NCI-H2227 treated with DMSO at 0.1 percent for 48 hours (cell line): Measurements from ENCODE around the gene SAMD9L.

Source experiments
- DNase-seq: peaks from one replicate; lab custom pipeline; 2025; lab: John Stamatoyannopoulos, UW

SAMD9L gene

DNA sequence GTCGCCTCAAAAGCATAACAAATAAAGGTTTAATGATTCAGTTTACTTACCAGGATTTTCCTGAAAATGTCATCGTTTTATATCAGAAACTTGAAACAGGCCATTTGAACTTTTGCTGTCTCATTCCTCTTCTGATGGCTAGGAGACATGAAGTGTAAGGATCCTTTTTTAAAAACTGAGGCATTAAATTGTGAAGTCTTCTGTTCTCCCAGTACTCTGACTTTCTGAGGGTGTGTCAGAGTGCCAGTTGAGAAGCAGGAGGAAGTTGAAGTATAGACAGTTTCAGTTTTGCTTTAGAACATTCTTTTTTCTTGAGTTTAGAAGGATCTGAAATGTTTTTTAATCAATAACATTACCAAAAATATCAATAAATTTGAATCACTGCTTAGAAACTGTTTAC, at the start of gene SAMD9L:
Gene SAMD9L (minus strand): TSS at position 242 of the 400 bp plus-strand sequence. CDS start 12,414 bp downstream, outside the sequence.
- DNase-seq: peak; percentile 2

DNA sequence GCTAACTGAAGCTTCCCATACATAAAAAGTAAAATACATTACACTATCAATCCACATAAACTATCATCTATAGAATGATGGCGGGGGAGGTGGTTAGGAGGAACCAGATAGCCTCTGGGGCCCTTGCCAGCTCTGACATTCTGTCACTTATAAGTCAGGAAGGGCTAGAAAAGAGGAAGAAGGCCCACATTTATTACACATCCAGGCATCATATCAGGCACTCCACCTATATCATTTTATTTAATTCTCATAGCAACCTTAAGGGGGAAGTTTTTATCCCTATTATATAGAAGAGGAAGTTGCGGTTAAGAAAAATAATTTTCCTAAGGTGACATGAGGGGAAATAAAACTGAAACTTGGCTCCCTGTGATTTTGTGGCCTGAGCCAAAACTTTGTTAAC, 48.2 kb upstream of the SAMD9L start:
- no peak for DNase-seq

DNA sequence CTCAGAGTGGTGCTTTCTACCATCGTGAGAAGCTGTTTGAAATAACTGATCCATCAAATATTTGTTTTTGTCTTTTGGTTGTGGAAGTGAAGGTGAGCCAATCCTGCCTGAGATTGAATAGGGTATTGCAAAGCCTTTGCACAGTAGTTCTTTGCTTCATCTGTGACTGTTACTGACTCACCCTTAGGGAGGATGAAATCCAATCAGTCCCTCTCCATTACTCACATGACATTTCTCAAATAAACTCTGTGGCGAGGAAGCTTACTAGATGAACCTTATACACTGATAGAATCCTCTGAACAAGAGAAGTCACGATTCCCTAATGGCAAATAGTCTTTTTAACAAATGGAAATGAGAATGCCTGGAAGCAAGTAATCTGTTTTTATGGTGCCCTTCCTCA, 46.2 kb upstream of the SAMD9L start:
- DNase-seq: no peak

DNA sequence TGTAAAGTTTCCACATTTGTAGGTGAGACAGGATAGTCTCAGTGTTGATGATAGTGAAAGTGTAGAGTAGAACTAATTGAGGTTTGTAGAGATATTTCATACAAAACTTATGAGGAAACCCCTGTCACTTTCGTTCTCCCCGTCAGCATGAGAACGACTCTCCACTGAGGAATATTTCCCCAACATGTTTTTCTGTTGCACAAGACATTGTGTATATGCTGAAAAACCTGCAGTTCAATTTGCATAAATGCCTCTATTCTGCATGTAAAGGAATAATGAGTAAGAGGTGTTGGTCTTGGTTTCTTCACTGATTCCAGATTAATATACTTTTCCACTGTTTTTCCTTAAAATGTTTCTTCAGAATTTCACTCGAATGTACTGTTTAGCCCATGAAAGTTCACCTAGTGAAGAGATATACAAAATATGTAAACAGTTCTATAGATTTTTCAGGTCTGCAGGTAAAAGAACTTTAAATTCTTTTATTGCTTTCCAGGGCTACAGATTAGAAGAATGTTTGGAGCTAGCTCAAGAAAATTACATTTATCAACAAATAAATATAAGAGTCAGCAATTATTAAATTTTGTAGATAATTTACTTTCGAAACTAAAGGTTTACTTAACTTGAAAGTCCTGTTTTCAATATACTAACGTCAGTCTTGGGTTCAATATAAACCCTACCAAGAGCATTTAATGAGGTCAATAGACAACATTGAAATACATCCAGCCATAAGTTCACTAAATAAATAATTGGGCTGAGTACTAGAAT, 40.9 kb upstream of the SAMD9L start:
- no peak for DNase-seq

DNA sequence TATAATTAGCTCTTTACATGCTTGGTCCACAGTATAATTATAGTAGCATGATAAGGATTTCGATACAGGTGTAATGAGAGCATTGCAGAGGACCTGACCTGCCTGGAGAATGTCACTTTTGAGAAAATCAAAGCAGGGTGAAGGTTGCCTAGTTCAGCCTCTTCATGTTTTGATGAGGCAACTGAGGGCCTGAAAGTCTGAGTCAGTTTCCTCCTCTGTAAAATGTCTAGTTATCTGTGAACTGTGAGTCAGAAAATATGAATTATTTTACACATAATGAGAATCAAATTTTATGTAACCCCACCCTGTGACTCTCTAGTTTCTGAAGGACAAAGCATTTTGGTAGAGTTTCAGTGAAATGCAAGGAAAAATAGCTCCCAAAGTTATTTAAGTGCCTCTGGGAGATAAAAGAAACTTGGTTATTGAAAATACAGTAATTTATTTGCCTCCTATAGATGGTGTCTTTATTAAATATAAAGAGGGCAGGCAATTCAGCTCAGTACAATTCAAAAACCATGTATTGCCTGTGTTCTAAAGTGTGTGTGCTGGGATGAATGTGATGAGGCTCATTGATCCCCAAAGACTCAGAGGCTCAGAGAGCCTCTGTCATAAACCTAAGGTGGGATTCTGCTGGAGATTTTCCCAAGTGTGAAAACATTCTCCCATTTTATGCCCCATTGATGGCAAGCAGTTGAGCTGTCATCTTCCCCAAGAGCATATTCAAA, 37.3 kb upstream of the SAMD9L start:
- DNase-seq: no peak

DNA sequence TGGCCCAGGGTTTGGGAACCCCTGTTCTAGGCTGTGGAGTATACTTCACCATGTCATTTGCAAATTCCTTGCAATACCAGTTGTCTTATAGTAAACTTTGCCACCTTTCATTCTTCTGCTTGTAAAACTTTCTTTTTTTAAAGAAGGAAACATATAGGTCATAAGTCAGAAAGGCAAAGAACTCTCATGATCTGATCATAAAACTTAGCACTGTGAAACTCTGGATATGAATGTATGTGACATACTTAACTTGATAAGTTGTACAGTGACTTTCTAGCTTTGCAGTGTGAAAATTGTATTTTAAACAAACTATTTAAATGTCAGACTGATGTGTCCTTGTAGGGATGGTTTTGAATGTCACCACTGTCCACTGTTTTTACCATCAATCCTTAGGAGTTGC, 31.0 kb upstream of the SAMD9L start:
- no peak for DNase-seq

DNA sequence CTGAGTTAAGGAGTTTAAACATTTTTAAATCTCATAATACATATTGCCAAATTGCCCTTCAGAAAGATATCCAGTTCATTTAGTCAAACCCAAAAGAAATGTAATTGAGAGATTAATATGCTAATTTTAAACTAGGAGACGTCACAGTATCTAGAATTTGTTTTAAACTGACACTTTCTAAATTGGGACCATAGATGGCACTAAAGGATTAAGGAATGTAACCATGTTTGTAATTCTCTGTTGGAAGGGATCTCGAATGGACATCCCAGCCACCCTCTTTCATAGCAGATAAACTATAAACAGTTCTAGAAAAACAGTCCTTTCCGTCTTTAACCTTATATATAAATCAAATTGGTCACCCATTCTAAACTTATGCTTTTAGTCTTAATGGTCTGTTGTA, 30.0 kb upstream of the SAMD9L start:
- peak; percentile 47 for DNase-seq

DNA sequence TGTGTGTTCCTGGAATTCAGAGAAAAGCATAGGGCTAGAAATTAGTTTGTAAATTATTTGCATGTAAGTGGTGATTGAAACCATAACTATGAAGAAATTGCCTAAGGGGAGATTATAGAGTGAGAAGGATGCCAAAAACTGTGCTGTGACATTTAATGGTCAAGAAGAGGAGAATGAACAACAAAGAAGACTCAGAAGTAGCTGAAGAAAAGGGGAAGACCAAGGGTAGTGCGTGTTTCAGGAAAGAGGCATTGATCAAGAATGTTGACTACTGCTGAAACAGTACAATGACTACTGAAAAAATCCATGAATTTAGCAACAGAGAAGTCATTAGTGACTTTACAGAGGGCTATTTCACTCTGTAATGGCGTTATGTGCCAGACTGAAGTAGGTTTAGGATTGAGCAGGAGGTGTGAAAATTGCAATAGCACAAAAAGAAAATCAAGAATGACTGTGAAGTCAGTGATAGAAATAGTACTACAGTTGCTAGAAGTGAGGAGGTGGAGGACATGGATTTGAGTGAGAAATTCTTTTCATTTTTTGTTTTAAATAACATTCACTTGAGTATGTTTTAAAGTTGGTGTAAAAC, 28.9 kb upstream of the SAMD9L start:
- no peak for DNase-seq

DNA sequence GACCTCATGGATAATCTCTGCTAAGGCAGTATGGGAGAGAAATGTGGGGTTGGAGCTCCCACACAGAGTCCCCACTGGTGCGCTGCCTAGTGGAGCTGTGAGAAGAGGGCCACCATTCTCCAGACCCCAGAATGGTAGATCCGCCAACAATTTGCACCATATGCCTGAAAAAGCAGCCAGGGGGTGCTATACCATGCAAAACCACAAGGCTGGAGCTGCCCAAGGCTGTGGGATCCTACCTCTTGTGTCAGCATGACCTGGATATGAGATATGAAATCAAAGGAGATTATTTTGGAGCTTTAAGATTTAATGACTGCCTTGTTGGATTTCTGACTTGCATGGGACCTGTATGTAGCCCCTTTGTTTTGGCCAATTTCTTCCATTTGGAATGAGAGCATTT, 27.0 kb upstream of the SAMD9L start:
- no peak for DNase-seq

DNA sequence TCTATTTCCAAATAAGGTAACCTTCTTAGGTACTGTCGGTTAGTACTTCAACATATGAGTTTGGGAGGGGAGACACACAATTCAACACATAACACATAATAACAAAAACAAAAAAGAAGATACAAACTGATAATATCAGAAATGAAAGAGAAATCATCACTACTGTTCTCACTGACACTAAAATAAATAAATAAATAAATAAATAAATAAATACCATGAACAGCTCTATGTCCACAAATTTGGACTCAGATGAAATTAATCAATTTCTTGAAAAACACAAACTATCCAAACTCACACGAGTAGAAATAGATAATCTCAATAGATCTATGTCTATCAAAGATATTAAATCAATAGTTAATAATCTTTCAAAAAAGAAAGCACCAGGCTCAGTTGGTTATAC, 24.5 kb upstream of the SAMD9L start:
- no peak for DNase-seq

DNA sequence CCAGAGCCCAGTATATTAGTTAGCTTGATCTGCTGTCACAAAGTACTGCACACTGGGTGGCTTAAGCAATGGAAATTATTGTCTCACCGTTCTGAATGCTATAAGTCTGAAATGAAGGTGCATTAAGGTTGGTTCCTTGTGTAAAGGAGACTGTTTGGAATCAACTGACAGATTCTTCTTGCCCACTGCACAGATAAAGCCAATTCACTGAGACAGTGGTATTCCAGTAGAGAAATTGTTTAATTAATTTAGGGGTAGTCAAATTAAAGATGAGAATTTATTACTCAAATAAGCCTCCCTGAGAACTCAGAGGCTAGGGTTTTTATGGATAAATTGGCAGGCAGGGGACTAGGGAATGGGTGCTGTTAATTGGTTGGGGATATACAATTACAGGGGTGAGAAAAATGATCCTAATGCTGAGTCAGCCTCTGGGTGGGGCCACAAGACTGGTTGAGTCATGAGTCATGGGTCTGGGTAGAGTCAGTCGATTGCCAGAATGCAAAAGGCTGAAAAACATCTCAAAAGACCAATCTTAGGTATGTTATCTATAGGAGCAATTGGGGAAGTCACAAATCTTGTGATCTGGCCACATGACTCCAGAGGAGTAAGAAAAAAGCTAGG, 23.5 kb upstream of the SAMD9L start:
- DNase-seq: no peak

DNA sequence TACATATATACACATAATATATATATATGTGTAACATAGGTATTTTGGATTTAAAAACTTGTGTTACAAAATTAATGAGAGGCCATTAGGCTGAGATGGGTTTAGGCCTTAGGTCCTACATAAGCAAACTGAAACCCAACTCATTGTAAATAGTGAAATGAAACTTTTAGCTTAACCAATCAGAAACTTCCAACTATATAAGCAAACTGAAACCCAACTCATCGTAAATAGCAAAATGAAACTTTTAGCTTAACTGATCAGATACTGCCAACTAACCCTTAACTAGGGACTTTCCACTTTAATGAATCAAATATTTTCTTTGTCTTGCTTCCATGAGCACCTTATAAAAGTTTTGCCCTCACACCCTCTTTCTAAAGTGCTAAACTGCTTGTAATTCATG, 17.3 kb upstream of the SAMD9L start:
- DNase-seq: no peak

DNA sequence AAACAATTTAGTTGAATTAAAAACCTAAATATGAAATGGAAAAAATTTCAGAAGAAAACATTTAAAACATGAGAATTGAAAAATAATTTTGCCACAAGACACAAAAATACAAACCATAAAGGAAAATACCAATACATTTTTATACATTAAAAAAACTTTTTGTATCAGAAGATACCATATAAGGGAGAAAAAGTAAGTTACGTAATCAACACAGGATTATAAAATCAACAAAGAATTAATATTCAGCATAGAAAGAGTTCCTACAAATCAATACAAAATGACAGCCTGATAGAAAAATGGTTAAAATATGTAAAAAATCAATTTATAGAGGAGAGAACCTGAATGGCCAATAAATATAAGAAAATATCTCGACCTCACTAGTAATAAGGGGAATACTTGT, 16.6 kb upstream of the SAMD9L start:
- DNase-seq: no peak

DNA sequence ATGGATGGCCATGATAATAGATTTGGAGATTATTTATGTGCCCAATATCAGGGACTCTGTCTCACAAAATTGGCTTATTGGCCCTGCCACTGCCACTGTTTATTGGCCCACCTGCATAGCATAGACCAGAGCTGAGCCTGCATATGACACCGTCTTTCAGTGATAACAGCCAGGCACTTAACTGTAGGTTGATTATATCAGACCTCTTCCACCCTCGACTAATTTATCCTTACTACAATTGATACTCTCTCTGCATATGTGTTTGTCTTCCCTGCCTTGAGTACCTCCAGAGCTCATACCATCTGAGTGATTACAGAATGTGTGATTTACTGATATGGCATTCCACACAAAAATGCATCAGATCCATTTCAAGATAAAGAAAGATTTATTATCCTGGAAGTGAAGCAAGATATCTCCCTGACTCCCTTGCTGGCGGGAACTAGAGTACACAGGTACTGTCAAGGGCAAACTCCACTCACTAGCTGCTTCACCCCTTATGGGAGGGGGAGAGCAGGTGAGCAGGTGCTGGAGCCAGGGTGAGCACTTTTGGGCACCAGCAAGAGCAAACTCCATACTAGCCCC, 13.1 kb upstream of the SAMD9L start:
- no peak for DNase-seq

DNA sequence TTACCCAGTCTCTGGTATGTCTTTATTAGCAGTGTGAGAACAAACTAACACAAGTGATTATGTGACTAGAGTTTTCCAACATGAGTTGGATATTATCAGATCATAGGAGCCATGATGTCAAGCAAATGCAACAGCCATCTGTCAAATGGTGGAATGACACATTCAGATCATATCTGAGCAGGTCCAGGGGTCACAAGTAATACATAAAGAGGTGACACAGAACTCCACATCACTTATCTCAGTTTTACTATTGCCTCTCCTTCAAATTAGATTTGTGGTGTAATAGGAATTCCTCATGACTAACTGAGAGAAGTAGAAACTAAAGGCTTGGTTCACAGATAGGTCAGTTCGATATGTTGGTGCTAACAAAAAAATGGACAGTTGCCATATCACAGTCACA, 12.2 kb upstream of the SAMD9L start:
- DNase-seq: no peak

DNA sequence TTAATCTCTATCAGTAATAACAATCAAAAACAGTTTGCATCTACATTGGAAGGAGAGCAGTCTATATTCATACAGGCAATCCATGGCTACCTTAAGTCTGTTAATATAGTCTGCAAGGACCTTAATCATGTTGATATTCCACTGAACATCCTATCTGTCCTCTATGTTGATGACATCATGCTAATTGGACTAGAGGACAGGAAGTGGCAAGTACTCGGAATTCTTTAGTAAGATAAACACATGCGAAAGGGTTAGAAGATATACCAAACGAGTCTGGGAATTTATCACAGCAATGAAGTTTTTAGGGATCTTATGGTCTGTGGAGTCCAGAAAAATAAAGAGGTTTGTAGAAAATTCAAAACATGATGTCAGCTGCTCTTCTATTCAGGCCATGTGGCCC, 11.3 kb upstream of the SAMD9L start:
- no peak for DNase-seq

DNA sequence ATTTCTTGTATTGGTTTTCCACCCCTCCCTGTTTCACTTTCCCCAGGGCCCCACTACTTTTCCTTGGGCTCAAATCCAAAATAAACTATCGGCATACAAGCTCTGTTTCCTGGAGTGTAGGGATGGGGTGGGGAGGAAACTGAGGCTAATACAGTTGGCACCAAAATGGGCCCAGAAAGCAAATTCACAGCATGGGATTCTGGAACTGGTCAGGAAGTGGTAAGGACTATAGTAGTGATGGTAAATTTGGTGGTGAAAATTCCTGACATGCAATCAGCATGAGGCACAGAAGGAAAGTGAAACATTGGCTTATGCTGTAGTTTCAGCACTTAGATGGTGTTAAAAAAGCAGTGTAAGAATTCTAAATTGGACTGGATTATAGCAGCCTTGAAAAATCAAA, 8.7 kb upstream of the SAMD9L start:
- DNase-seq: no peak

DNA sequence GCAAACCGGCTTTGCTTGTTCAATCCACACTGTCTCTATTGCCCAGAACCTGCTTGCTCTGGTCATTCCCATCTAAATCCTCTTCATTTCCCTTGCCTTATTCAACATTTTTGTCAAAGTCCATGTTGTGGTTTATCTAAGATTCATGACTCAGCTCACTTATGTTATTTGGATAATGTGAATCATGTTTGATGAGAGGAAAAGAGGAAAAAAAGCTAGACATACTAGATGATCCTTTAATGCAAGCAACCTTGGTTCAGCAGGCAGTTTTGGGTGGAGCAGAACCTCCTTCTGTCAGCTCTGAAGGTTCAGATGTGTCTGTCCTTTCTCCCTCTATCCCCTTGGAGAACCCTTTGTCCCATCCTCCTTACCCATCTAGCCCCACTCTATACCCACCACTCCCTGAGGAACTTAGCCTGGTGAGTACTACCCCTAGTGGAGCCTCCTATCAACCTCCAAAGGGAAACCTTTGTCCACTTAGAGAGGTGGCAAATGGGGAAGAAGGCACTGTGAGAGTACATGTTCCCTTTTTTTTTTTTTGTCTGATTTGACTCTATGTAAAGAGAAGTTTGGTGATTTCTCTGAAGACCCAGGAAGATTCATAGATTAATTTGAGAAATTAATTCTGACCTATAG, 2.1 kb upstream of the SAMD9L start:
- DNase-seq: no peak

DNA sequence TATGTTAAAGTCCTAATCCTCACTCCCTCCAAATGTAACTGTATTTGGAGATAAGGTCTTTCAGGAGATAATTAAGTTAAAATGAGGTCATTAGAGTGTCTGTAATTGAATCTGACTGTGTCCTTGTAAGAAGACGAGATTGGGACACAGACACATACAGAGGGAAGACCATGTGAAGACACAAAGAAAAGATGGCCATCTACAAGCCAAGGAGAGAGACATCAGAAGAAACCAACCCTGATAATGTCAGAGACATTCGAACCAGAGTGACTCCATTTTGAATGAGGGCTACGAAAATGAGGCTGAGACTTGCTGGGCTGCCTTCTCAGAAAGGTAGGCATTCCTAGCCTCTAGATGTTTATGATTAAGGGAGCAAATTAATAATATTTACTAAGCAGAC, 542 bp upstream of the SAMD9L start:
- no peak for DNase-seq

DNA sequence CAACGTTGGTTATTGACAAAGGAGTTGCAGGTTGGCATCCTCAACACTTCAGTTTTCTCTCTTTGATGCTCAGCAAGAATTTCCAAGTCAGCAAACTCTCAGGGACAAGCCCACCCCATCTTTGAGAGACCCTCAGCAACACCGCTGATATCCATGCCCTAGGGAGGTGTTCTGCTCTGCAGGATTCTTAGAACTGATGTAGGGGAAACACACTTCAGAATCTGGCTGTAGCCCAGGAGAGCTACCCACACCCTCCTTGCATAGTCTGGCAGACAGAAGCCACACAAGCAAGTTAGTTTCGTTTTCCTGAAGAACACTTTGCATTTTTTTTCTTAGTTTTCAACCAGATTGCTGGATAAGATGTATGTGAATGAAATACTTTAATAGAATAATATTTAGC, 822 bp downstream of the SAMD9L start:
- peak; percentile 73 for DNase-seq

DNA sequence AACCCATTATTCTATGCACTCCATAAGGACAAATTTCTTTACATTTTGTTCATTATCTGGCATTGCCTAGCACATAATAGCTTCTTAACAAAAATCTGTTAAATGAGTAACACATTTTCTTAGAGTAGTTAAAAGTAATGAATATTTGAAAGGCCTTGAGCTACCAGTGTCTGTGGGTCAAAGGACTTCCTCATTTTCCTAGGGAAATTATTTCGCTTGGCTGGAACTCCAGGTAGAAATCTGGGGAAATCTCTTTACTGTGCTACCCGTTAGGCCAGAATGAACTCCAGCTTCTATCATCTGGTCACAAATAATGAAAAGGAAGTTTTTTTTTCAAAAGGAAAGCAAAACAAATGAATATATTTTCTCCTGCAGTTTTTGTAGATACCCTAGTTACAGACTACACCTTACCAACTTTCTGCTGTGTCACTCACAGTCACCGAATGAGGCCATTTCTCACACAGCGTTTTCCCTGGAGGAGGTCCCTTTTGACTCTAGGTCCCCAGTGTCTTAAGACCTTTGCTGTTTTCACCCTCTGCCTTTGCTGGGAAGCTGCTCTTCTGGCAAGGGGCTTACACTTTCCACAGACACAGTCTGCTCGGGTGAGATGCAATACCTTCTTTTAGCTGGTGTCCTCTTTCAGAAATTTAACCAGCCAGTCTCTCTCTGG, 1.6 kb downstream of the SAMD9L start:
- DNase-seq: no peak
